HepG2 (cell line): ENCODE results near the gene MLST8. TPM values are rescaled to one million over a fixed set of nuclear protein-coding genes. Genes with fewer than 3 reads are reported as not detected.

ENCODE experiments used
- ASH2L ChIP-seq: fragments of 300-600, 200-600 bp; sonication (generic); IDR thresholded peaks from 2 replicates; pipeline ENCODE4 v1.7.0; 2017; ENCODE audit warnings: low read depth, mild to moderate bottlenecking, moderate library complexity, mixed read lengths, low read length; ENCODE audit not compliant: insufficient read length
- CHCHD3 ChIP-seq: sonication (generic); formaldehyde crosslinking; IDR thresholded peaks from 2 replicates; pipeline ENCODE4 v1.8.0; 2022; ENCODE audit warnings: mild to moderate bottlenecking, missing genetic modification reagents, moderate library complexity
- FOXK2 ChIP-seq: fragments of 450-650 bp; IDR thresholded peaks from 2 replicates; pipeline ENCODE4 v1.6.1; 2016
- GATAD1 ChIP-seq: IDR thresholded peaks from 2 replicates; pipeline ENCODE4 v1.6.1; 2016; ENCODE audit warnings: missing genetic modification reagents, missing compliant biosample characterization
- IKZF5 ChIP-seq: IDR thresholded peaks from 2 replicates; pipeline ENCODE4 v1.6.1; 2018; ENCODE audit warnings: missing genetic modification reagents, mild to moderate bottlenecking, missing compliant biosample characterization
- KLF15 ChIP-seq: sonication (generic); formaldehyde crosslinking; IDR thresholded peaks from 2 replicates; pipeline ENCODE4 v1.8.1; 2023; ENCODE audit warnings: borderline replicate concordance, mild to moderate bottlenecking, inconsistent platforms, missing genetic modification reagents, mixed read lengths
- MAFK ChIP-seq, 2 experiments: IDR thresholded peaks in 1 of 2; conservative IDR thresholded peaks in 1 of 2; 2 replicates each; pipeline ENCODE4 v1.6.1; 2011; ENCODE audit warnings: improper control_type of control experiment in 2 of 2, low read length in 2 of 2
- MATR3 ChIP-seq: sonication (generic); formaldehyde crosslinking; IDR thresholded peaks from 2 replicates; pipeline ENCODE4 v1.4.0; 2020; ENCODE audit warnings: missing genetic modification reagents
- MED13 ChIP-seq: sonication (generic); formaldehyde crosslinking; IDR thresholded peaks from 2 replicates; pipeline ENCODE4 v1.5.0; 2020; ENCODE audit warnings: missing genetic modification reagents
- SETDB1 ChIP-seq: sonication (generic); formaldehyde crosslinking; IDR thresholded peaks from 2 replicates; pipeline ENCODE4 v1.5.1; 2020; ENCODE audit warnings: missing genetic modification reagents, mild to moderate bottlenecking, borderline replicate concordance
- TAF15 ChIP-seq: fragments of 200-400 bp; formaldehyde crosslinking; IDR thresholded peaks from one replicate; pipeline ENCODE4 v1.6.1; 2018; ENCODE audit warnings: mild to moderate bottlenecking, low read depth, low read length; ENCODE audit not compliant: poor library complexity, severe bottlenecking
- ZBTB33 ChIP-seq: sonication (generic); formaldehyde crosslinking; IDR thresholded peaks from 2 replicates; pipeline ENCODE4 v1.4.0; 2020; ENCODE audit warnings: missing genetic modification reagents
- ZNF546 ChIP-seq: sonication (generic); formaldehyde crosslinking; conservative IDR thresholded peaks from 2 replicates; pipeline ENCODE4 v1.8.1; 2023; ENCODE audit warnings: mild to moderate bottlenecking, missing genetic modification reagents
- ZNF558 ChIP-seq: sonication (generic); formaldehyde crosslinking; IDR thresholded peaks from 2 replicates; pipeline ENCODE4 v1.9.0; 2022; ENCODE audit warnings: mild to moderate bottlenecking, missing genetic modification reagents, borderline replicate concordance
- ZNF616 ChIP-seq: sonication (generic); formaldehyde crosslinking; IDR thresholded peaks from 2 replicates; pipeline ENCODE4 v1.5.0; 2020; ENCODE audit warnings: low read depth, mild to moderate bottlenecking, missing genetic modification reagents
- ZNF639 ChIP-seq: conservative IDR thresholded peaks from 2 replicates; pipeline ENCODE4 v1.6.1; 2018; ENCODE audit warnings: missing genetic modification reagents
- ZNF652 ChIP-seq: IDR thresholded peaks from 2 replicates; pipeline ENCODE4 v1.6.1; 2016; ENCODE audit warnings: low read depth, borderline replicate concordance
- polyA plus RNA-seq, 8 experiments: library from polyadenylated mRNA; depleted of rRNA in 3 of 8; stranded (reverse) in 7 of 8; unstranded in 1 of 8; fragments of >200 nt; fragmentation: Illumina TruSeq in 4 of 8; extraction: Trizol in 4 of 8; gene quantifications; 2 replicates each; pipeline versions ENCODE4 v1.2.1 to v1.2.3, GENCODE V29; 2011 to 2016; ENCODE audit warnings: low read depth in 4 of 8, missing spikeins in 1 of 8, mixed read lengths in 1 of 8; ENCODE audit not compliant: insufficient read depth in 1 of 8
- total RNA-seq, 5 experiments: library from RNA; depleted of rRNA; stranded (reverse); fragments of >200 nt; fragmentation: Illumina TruSeq; extraction: Trizol; gene quantifications; 2 replicates each; pipeline ENCODE4 v1.2.3, GENCODE V29; 2016; ENCODE audit warnings: low read depth in 1 of 5
- TF ChIP-seq, protein P1 (sequence below): sonication (generic); formaldehyde crosslinking; IDR thresholded peaks from 2 replicates; pipeline ENCODE4 v1.8.1; 2023; ENCODE audit warnings: mild to moderate bottlenecking, inconsistent platforms, moderate library complexity, missing genetic modification reagents, borderline replicate concordance

The MLST8 gene
- total and polyA plus RNA-seq, 2 of the 13 experiments (the other 11 are each of a cell fraction or from before 2014, with no cell fraction given) = 30.8 to 72.7 TPM

DNA sequence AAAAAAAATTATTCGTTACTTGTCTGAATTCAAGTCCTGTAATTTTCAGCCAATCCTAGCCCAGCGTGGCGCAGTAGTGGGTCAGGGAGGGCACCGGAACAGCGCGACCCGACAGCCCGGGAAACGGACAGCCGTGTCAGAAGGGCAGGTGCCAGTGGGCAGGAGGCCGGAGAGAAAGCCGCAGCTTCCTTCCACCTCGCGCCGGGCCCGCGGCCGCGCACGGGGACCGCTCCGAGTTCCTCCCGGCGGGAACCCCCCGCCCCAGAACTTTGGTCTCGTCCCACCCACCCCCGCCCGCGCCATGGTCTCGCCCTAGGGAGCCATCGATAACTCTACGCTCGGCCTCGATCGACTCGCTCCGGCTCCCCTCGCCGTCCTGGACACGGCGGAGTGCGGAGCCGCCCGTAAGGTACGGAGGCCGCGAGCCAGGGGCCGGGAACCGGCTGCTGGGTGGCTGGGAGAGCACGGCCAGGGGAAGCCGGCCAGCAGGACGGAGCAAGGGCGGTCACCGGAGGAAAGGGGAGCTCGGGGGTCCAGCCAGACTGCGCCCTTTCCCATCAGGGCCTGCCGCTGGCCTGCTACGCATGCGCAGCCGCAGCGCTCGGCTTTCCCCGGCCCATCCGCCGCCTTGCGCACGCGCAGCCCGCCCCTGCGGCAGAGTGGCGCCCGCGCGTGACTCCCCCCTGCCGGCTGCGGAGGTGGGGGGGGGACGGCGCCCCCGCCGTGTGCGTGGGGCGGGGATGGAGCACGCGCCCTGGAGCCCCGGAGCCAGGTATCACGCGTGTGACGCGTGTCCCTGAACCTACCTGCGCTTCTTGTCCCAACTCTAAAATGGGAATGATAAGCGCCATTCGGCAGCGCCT, at the start of gene MLST8 (continued):
- TF ChIP-seq ZNF652 (CRISPR knock-in tag) (no peak), TAF15 (peak; percentile 79), ZNF616 (peak; percentile 24; the same call in 1 of the 2 replicates), MED13 (CRISPR knock-in tag) (no peak), GATAD1 (CRISPR knock-in tag) (peak; percentile 91), ZNF546 (CRISPR knock-in tag) (peak; percentile 96), FOXK2 (peak; percentile 86), MAFK (conservative IDR thresholded peaks at IDR 0.05 in 1 of 2, IDR thresholded peaks at IDR 0.05 in 1 of 2; ENCODE audit: low read length in 2 of 2) (peak in 1 of 2 experiments; percentile 38; a peak in 2 of 4 replicates), MATR3 (CRISPR knock-in tag) (no peak), KLF15 (CRISPR knock-in tag) (peak; percentile 25; the same call in 1 of the 2 replicates), CHCHD3 (CRISPR knock-in tag) (no peak), ZBTB33 (CRISPR knock-in tag) (no peak; the same call in 1 of the 2 replicates), SETDB1 (CRISPR knock-in tag) (no peak), ASH2L (peak; percentile 89), ZNF639 (CRISPR knock-in tag) (peak; percentile 73; the same call in 1 of the 2 replicates), ZNF558 (CRISPR knock-in tag) (peak; percentile 43; the same call in 1 of the 2 replicates), IKZF5 (peak; percentile 53; the same call in 1 of the 2 replicates)
- TF ChIP-seq, protein P1, sequence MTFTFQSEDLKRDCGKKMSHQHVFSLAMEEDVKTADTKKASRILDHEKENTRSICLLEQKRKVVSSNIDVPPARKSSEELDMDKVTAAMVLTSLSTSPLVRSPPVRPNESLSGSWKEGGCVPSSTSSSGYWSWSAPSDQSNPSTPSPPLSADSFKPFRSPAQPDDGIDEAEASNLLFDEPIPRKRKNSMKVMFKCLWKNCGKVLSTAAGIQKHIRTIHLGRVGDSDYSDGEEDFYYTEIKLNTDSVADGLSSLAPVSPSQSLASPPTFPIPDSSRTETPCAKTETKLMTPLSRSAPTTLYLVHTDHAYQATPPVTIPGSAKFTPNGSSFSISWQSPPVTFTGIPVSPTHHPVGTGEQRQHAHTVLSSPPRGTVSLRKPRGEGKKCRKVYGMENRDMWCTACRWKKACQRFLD (CRISPR knock-in tag) = no peak
